Activated CD8-positive, alpha-beta memory T cell treated with anti-CD3 and anti-CD28 coated beads, Interleukin-2, amount 50 U/mL, for 4 hours (primary cell): ENCODE results near the gene SERINC3.
"Not testable (repeated sequence)": the region's sequence is repeated elsewhere in the genome, so short reads cannot be mapped to it uniquely, and the experiment has no call there.

Experiments
- DNase-seq: peaks from one replicate; pipeline ENCODE4 v3.0.0-alpha.2; 2020

The SERINC3 gene

GRCh38 chr20:44489931-44490330 lies 31.9 kb downstream of the SERINC3 start:
- no peak for DNase-seq

GRCh38 chr20:44489223-44489622 lies 32.6 kb downstream of the SERINC3 start:
- no peak for DNase-seq

GRCh38 chr20:44488551-44488950 lies 33.3 kb downstream of the SERINC3 start:
- no peak for DNase-seq

GRCh38 chr20:44485830-44486198 lies 36.1 kb downstream of the SERINC3 start:
- DNase-seq = no peak

- DNase-seq = no peak
Measured at GRCh38 chr20:44485078-44485829, 36.6 kb downstream of the SERINC3 start.

- no peak for DNase-seq
Measured at GRCh38 chr20:44483112-44483511, 38.8 kb downstream of the SERINC3 start.

GRCh38 chr20:44481719-44482416 lies 40.0 kb downstream of the SERINC3 start:
- DNase-seq = no peak

- no peak for DNase-seq
Measured at GRCh38 chr20:44480097-44480496, 41.8 kb downstream of the SERINC3 start.

GRCh38 chr20:44479643-44480042 lies 42.2 kb downstream of the SERINC3 start:
- no peak for DNase-seq

- no peak for DNase-seq
Measured at GRCh38 chr20:44478206-44478605, 43.7 kb downstream of the SERINC3 start.

GRCh38 chr20:44477151-44477550 lies 44.7 kb downstream of the SERINC3 start:
- no peak for DNase-seq

- DNase-seq = peak; percentile 93
Measured at GRCh38 chr20:44475694-44476560, 45.9 kb downstream of the SERINC3 start, which contains the start of gene TTPAL. TTPAL (plus strand) TSS chr20:44475874; CDS start chr20:44480000, 4,126 bp downstream.

GRCh38 chr20:44475372-44475693 lies 46.5 kb downstream of the SERINC3 start:
- DNase-seq = no peak

- not testable (repeated sequence) for DNase-seq
Measured at GRCh38 chr20:44472283-44472682, 49.6 kb downstream of the SERINC3 start.

GRCh38 chr20:44471481-44471882 lies 50.4 kb downstream of the SERINC3 start:
- no peak for DNase-seq

- DNase-seq = no peak
Measured at GRCh38 chr20:44470327-44470726, 51.5 kb downstream of the SERINC3 start.

- DNase-seq = no peak
Measured at GRCh38 chr20:44468044-44468782, 53.7 kb downstream of the SERINC3 start.

GRCh38 chr20:44467289-44467883 lies 54.5 kb downstream of the SERINC3 start:
- no peak for DNase-seq

GRCh38 chr20:44465001-44465560 lies 56.8 kb downstream of the SERINC3 start:
- DNase-seq = no peak

- no peak for DNase-seq
Measured at GRCh38 chr20:44464514-44464913, 57.4 kb downstream of the SERINC3 start.

- DNase-seq = no peak
Measured at GRCh38 chr20:44463466-44463865, 58.4 kb downstream of the SERINC3 start.

- no peak for DNase-seq
Measured at GRCh38 chr20:44461803-44462174, 60.1 kb downstream of the SERINC3 start.
